GM23338 (cell line): ENCODE measurements around the gene CYP46A1. TPM values are rescaled to one million over a fixed set of nuclear protein-coding genes. Genes with fewer than 3 reads are reported as not detected.

ENCODE experiments used
- ATAC-seq: fragments of 200-7000 bp; cut with Tn5 transposase; 3 replicates; pipeline ENCODE4 v1.9.1; 2020
- DNase-seq: peaks from one replicate; pipeline ENCODE4 v3.0.0-alpha.2; 2015; ENCODE audit warnings: low spot score
- H2AFZ ChIP-seq: fragments of 200-600 bp; sonication (generic); 2 replicates; pipeline ENCODE4 v1.8.0; 2016; ENCODE audit warnings: antibody characterized with exemption, mild to moderate bottlenecking, moderate library complexity
- H3F3A ChIP-seq: fragments of 200-600 bp; sonication (generic); replicated peaks from 2 replicates; pipeline ENCODE4 v1.8.0; 2017; ENCODE audit warnings: antibody characterized with exemption, mixed run types, low read depth
- H3K27ac ChIP-seq: fragments of 200-600 bp; sonication (generic); 2 replicates; pipeline ENCODE4 v1.6.1; 2016; ENCODE audit warnings: low read depth
- H3K27me3 ChIP-seq: fragments of 200-600 bp; sonication (generic); 2 replicates; pipeline ENCODE4 v1.8.0; 2016; ENCODE audit warnings: mild to moderate bottlenecking, mixed run types, moderate library complexity; ENCODE audit not compliant: insufficient read depth
- H3K36me3 ChIP-seq: fragments of 200-600 bp; sonication (generic); 2 replicates; pipeline ENCODE4 v1.8.0; 2016; ENCODE audit warnings: mild to moderate bottlenecking; ENCODE audit not compliant: insufficient read depth
- H3K4me1 ChIP-seq: fragments of 200-600 bp; sonication (generic); 2 replicates; pipeline ENCODE4 v1.8.0; 2016; ENCODE audit warnings: mild to moderate bottlenecking, moderate library complexity; ENCODE audit not compliant: insufficient read depth
- H3K4me2 ChIP-seq: fragments of 200-600 bp; sonication (generic); 2 replicates; pipeline ENCODE4 v1.7.1; 2017; ENCODE audit warnings: mixed run types
- H3K4me3 ChIP-seq: fragments of 200-600 bp; sonication (generic); 2 replicates; pipeline ENCODE4 v1.6.1; 2016; ENCODE audit warnings: mixed run types
- H3K79me2 ChIP-seq: fragments of 200-600 bp; sonication (generic); replicated peaks from 2 replicates; pipeline ENCODE4 v1.8.0; 2017; ENCODE audit warnings: mild to moderate bottlenecking; ENCODE audit not compliant: insufficient read depth
- H3K9me2 ChIP-seq: fragments of 200-600 bp; sonication (generic); 2 replicates; pipeline ENCODE4 v1.8.0; 2017; ENCODE audit not compliant: insufficient read depth
- H4K20me1 ChIP-seq: fragments of 200-600 bp; sonication (generic); replicated peaks from 2 replicates; pipeline ENCODE4 v1.8.0; 2017; ENCODE audit warnings: mild to moderate bottlenecking; ENCODE audit not compliant: insufficient read depth
- H3K27ac Mint-ChIP-seq: 2 replicates; pipeline ENCODE4 v1.8.0; 2020; ENCODE audit warnings: inconsistent platforms, mild to moderate bottlenecking, moderate library complexity, mixed read lengths
- H3K27me3 Mint-ChIP-seq: 3 replicates; pipeline ENCODE4 v1.8.0; 2022; ENCODE audit warnings: low read depth, mild to moderate bottlenecking, moderate library complexity, mixed read lengths, inconsistent platforms; ENCODE audit not compliant: insufficient read depth, poor library complexity
- H3K36me3 Mint-ChIP-seq: 3 replicates; pipeline ENCODE4 v1.8.0; 2021; ENCODE audit warnings: low read depth, mild to moderate bottlenecking, inconsistent platforms, moderate library complexity, mixed read lengths
- H3K4me1 Mint-ChIP-seq: 3 replicates; pipeline ENCODE4 v1.8.0; 2020; ENCODE audit warnings: mild to moderate bottlenecking, inconsistent platforms, mixed read lengths
- H3K4me3 Mint-ChIP-seq: 3 replicates; pipeline ENCODE4 v1.8.0; 2021; ENCODE audit warnings: moderate library complexity, mild to moderate bottlenecking, inconsistent platforms, mixed read lengths
- H3K9me3 Mint-ChIP-seq: 3 replicates; pipeline ENCODE4 v1.8.0; 2020; ENCODE audit warnings: moderate library complexity, mild to moderate bottlenecking, inconsistent platforms, mixed read lengths
- CTCF ChIP-seq, 2 experiments: fragments of 200-600 bp in 1 of 2; sonication (generic) in 1 of 2; conservative IDR thresholded peaks; 2 replicates each; pipeline versions ENCODE4 v1.5.1 to v1.6.1; 2016 to 2017; ENCODE audit warnings: antibody characterized with exemption in 2 of 2, low read depth in 2 of 2, mild to moderate bottlenecking in 2 of 2, moderate library complexity in 1 of 2
- EZH2 ChIP-seq: fragments of 200-600 bp; sonication (generic); IDR thresholded peaks from one replicate; pipeline ENCODE4 v1.8.0; 2017; ENCODE audit warnings: antibody characterized with exemption, mild to moderate bottlenecking, low read depth; ENCODE audit not compliant: unreplicated experiment
- EZH2phosphoT487 ChIP-seq: fragments of 200-600 bp; sonication (generic); IDR thresholded peaks from one replicate; pipeline ENCODE4 v1.8.1; 2018; ENCODE audit warnings: antibody characterized with exemption; ENCODE audit not compliant: unreplicated experiment
- JUNB ChIP-seq: IDR thresholded peaks from one replicate; pipeline ENCODE4 v1.6.1; 2016; ENCODE audit warnings: antibody characterized with exemption; ENCODE audit not compliant: unreplicated experiment
- NANOG ChIP-seq: IDR thresholded peaks from 2 replicates; pipeline ENCODE4 v1.6.1; 2016; ENCODE audit warnings: antibody characterized with exemption, borderline replicate concordance
- ZNF462 ChIP-seq: fragments of 250-450 bp; sonication (Bioruptor Pico); IDR thresholded peaks from 2 replicates; pipeline ENCODE4 v1.5.0; 2020; ENCODE audit warnings: mild to moderate bottlenecking, moderate library complexity
- polyA plus RNA-seq: library from polyadenylated mRNA; unstranded; fragments of >200 nt; fragmentation: Nextera tagmentation; extraction: Ambion mirVana; gene quantifications from 2 replicates; pipeline ENCODE4 v1.2.1, GENCODE V29; 2016
- total RNA-seq: library from RNA; depleted of rRNA; stranded (reverse); fragments of >200 nt; shearing (Covaris generic); gene quantifications from 2 replicates; pipeline ENCODE4 v1.2.3, GENCODE V29; 2014

CYP46A1 gene
- total and polyA plus RNA-seq, 2 experiments from 2014 or later: 0.59 to 0.66 TPM

GRCh38 chr14:99707420-99707819 lies 23.3 kb downstream of the CYP46A1 start:
- Histone ChIP-seq H3K36me3 (no peaks in the 10 kb centered on the region), H3K27me3 (no peaks in the 10 kb centered on the region), H3K79me2 (no peaks in the 10 kb centered on the region), H3K27ac (no peak overlapping the region), H3K4me3 (no peak overlapping the region), H2AFZ (no peak overlapping the region), H3F3A (no peaks in the 10 kb centered on the region), H3K9me2 (no peaks in the 10 kb centered on the region), H4K20me1 (no peaks in the 10 kb centered on the region), H3K4me1 (no peaks in the 10 kb centered on the region), H3K4me2 (no peak overlapping the region)
- Mint-ChIP-seq H3K27ac (no peak overlapping the region), H3K36me3 (peaks cover 16% of the 10 kb centered on the region), H3K9me3 (peaks cover 24% of the 10 kb centered on the region), H3K4me3 (no peak overlapping the region), H3K4me1 (no peaks in the 10 kb centered on the region), H3K27me3 (peaks cover 2% of the 10 kb centered on the region)
- TF ChIP-seq JUNB: no peak
- TF ChIP-seq CTCF (conservative IDR thresholded peaks at IDR 0.05; ENCODE audit: low read depth in 2 of 2): 0 out of 4 replicates have a peak, but pooled peaks of 1 of the 2 experiments have one; percentile 3
- TF ChIP-seq NANOG: no peak
- no peak for TF ChIP-seq ZNF462 (CRISPR knock-in tag)
- TF ChIP-seq EZH2: no peak
- no peak for TF ChIP-seq EZH2phosphoT487
- DNase-seq (no peak), ATAC-seq (no peak)
